Measurements from ENCODE around the gene OR2T11.

GRCh38 chr1:248593226-248593625 is 41.7 kb downstream of the OR2T11 start:
- TF ChIP-seq CTCF (IDR thresholded peaks at IDR 0.05), result no peak
- no peak for TF ChIP-seq POLR2AphosphoS5 (IDR thresholded peaks at IDR 0.05)
- no peak for TF ChIP-seq EP300 (IDR thresholded peaks at IDR 0.05)

Data from esophagus muscularis mucosa (tissue), 4 donors.